ENCODE data around the gene PANX1. TPM values are rescaled to one million over a fixed set of nuclear protein-coding genes. Genes with fewer than 3 reads are reported as not detected.

The PANX1 gene
- total and polyA plus RNA-seq, 2 experiments from 2014 or later = 9.5 to 40.8 TPM

- TF ChIP-seq ZNF462 (CRISPR knock-in tag; IDR thresholded peaks at IDR 0.05) (no peak), POLR2AphosphoS5 (IDR thresholded peaks at IDR 0.05; ENCODE audit: low read depth) (no peak)
Observed at GRCh38 chr11:94184846-94185245, 56.2 kb downstream of the PANX1 start (continued).

- H3K27me3 Mint-ChIP-seq (ENCODE audit: insufficient read depth, low read depth, poor library complexity) = peaks cover 9% of the 10 kb centered on the region
- no peak overlapping the region for H3K27ac Mint-ChIP-seq
- Histone ChIP-seq H3K79me2 (replicated peaks; ENCODE audit: insufficient read depth) (peaks cover 14% of the 10 kb centered on the region), H3F3A (replicated peaks; ENCODE audit: low read depth) (no peaks in the 10 kb centered on the region), H3K9me2 (ENCODE audit: insufficient read depth) (no peaks in the 10 kb centered on the region), H4K20me1 (replicated peaks; ENCODE audit: insufficient read depth) (peaks cover 7% of the 10 kb centered on the region), H3K36me3 (ENCODE audit: insufficient read depth) (peaks cover 11% of the 10 kb centered on the region), H3K27ac (ENCODE audit: low read depth) (no peak overlapping the region), H3K4me2 (no peak overlapping the region), H3K4me1 (ENCODE audit: insufficient read depth) (peaks cover 7% of the 10 kb centered on the region; the same call in 1 of the 2 replicates), H3K4me3 (no peak overlapping the region), H3K27me3 (ENCODE audit: insufficient read depth) (no peaks in the 10 kb centered on the region), H2AFZ (no peak overlapping the region)
- ATAC-seq (no peak), DNase-seq (ENCODE audit: low spot score) (no peak)
- peaks cover 4% of the 10 kb centered on the region; the same call in 2 of the 3 replicates for H3K9me3 Mint-ChIP-seq
- no peak overlapping the region for H3K4me3 Mint-ChIP-seq
- H3K36me3 Mint-ChIP-seq (ENCODE audit: low read depth) = peaks cover 24% of the 10 kb centered on the region
- peaks cover 16% of the 10 kb centered on the region for H3K4me1 Mint-ChIP-seq
- no peak for TF ChIP-seq CTCF (conservative IDR thresholded peaks at IDR 0.05; ENCODE audit: low read depth in 2 of 2)
- no peak for TF ChIP-seq REST (IDR thresholded peaks at IDR 0.05; ENCODE audit: unreplicated experiment)
- TF ChIP-seq STAT1 (IDR thresholded peaks at IDR 0.05; ENCODE audit: unreplicated experiment) = no peak
- no peak for TF ChIP-seq POLR2AphosphoS5 (IDR thresholded peaks at IDR 0.05; ENCODE audit: low read depth)
Observed at GRCh38 chr11:94185416-94186084, 56.9 kb downstream of the PANX1 start.

Data from GM23338 (cell line).